Neural progenitor cell (in vitro differentiated cells): Measurements from ENCODE around the gene INPP1. TPM values are rescaled to one million over a fixed set of nuclear protein-coding genes. Genes with fewer than 3 reads are reported as not detected.

Experiments
- DNase-seq: peaks from one replicate; pipeline ENCODE4 v3.0.0-alpha.2; 2016; ENCODE audit warnings: low spot score
- H2AFZ ChIP-seq: fragments of 200-600 bp; sonication (generic); replicated peaks from 2 replicates; pipeline ENCODE4 v1.6.1; 2016; ENCODE audit warnings: antibody characterized with exemption
- H3F3A ChIP-seq: fragments of 200-600 bp; sonication (generic); 2 replicates; pipeline ENCODE4 v1.6.1; 2016; ENCODE audit warnings: antibody characterized with exemption, low read depth
- H3K27ac ChIP-seq: fragments of 200-600 bp; sonication (generic); 2 replicates; pipeline ENCODE4 v1.5.1; 2016; ENCODE audit warnings: mild to moderate bottlenecking
- H3K27me3 ChIP-seq: fragments of 200-600 bp; sonication (generic); 2 replicates; pipeline ENCODE4 v1.6.1; 2016; ENCODE audit warnings: mild to moderate bottlenecking, moderate library complexity
- H3K36me3 ChIP-seq: fragments of 200-600 bp; sonication (generic); 2 replicates; pipeline ENCODE4 v1.5.1; 2016
- H3K4me1 ChIP-seq: fragments of 200-600 bp; sonication (generic); 2 replicates; pipeline ENCODE4 v1.6.1; 2016; ENCODE audit warnings: mixed run types
- H3K4me2 ChIP-seq: fragments of 200-600 bp; sonication (generic); 2 replicates; pipeline ENCODE4 v1.6.1; 2016
- H3K4me3 ChIP-seq: fragments of 200-600 bp; sonication (generic); 2 replicates; pipeline ENCODE4 v1.5.1; 2016
- H3K79me2 ChIP-seq: fragments of 200-600 bp; sonication (generic); 2 replicates; pipeline ENCODE4 v1.6.1; 2016; ENCODE audit warnings: low read depth
- H3K9ac ChIP-seq: fragments of 200-600 bp; sonication (generic); 2 replicates; pipeline ENCODE4 v1.6.1; 2016
- H3K9me3 ChIP-seq: fragments of 200-600 bp; sonication (generic); 2 replicates; pipeline ENCODE4 v1.5.1; 2016; ENCODE audit warnings: low read depth
- H4K20me1 ChIP-seq: fragments of 200-600 bp; sonication (generic); 2 replicates; pipeline ENCODE4 v1.6.1; 2016; ENCODE audit warnings: low read depth
- H3K27ac Mint-ChIP-seq: 3 replicates; pipeline ENCODE4 v1.8.0; 2021; ENCODE audit warnings: mixed read lengths
- H3K27me3 Mint-ChIP-seq: 2 replicates; pipeline ENCODE4 v1.8.0; 2022; ENCODE audit warnings: low read depth, mild to moderate bottlenecking, inconsistent platforms, moderate library complexity, mixed read lengths; ENCODE audit not compliant: insufficient read depth
- H3K36me3 Mint-ChIP-seq: 3 replicates; pipeline ENCODE4 v1.8.0; 2021; ENCODE audit warnings: mixed read lengths
- H3K4me1 Mint-ChIP-seq: 3 replicates; pipeline ENCODE4 v1.8.0; 2021; ENCODE audit warnings: mixed read lengths
- H3K4me3 Mint-ChIP-seq: 3 replicates; pipeline ENCODE4 v1.8.0; 2021; ENCODE audit warnings: mild to moderate bottlenecking, moderate library complexity, mixed read lengths
- H3K9me3 Mint-ChIP-seq: 3 replicates; pipeline ENCODE4 v1.8.0; 2020; ENCODE audit warnings: mixed read lengths
- CTCF ChIP-seq: fragments of 200-600 bp; sonication (generic); IDR thresholded peaks from 2 replicates; pipeline ENCODE4 v1.5.1; 2017; ENCODE audit warnings: antibody characterized with exemption, mild to moderate bottlenecking
- EZH2 ChIP-seq: fragments of 200-600 bp; sonication (generic); IDR thresholded peaks from 2 replicates; pipeline ENCODE4 v1.6.1; 2017; ENCODE audit warnings: antibody characterized with exemption, mild to moderate bottlenecking, moderate library complexity
- EZH2phosphoT487 ChIP-seq: fragments of 200-600 bp; sonication (generic); IDR thresholded peaks from 2 replicates; pipeline ENCODE4 v1.6.1; 2017; ENCODE audit warnings: antibody characterized with exemption
- total RNA-seq: library from RNA; depleted of rRNA; stranded (reverse); fragments of >200 nt; gene quantifications from 2 replicates; pipeline ENCODE4 v1.2.3, GENCODE V29; 2015; ENCODE audit warnings: low replicate concordance

Gene INPP1
- total RNA-seq, 1 donor from 2014 or later = 1.6 TPM

- no peaks in the 10 kb centered on the region for H3K36me3 Mint-ChIP-seq
- no peaks in the 10 kb centered on the region for H3K4me1 ChIP-seq
- no peaks in the 10 kb centered on the region for H3F3A ChIP-seq
- H3K9me3 Mint-ChIP-seq = no peaks in the 10 kb centered on the region
- no peaks in the 10 kb centered on the region for H3K27me3 ChIP-seq
- no peaks in the 10 kb centered on the region for H3K79me2 ChIP-seq
- no peaks in the 10 kb centered on the region for H3K36me3 ChIP-seq
- H2AFZ ChIP-seq = no peak overlapping the region
- H3K27ac Mint-ChIP-seq = no peak overlapping the region
- no peaks in the 10 kb centered on the region for H4K20me1 ChIP-seq
- H3K4me1 Mint-ChIP-seq = no peaks in the 10 kb centered on the region
- H3K4me3 Mint-ChIP-seq = no peak overlapping the region
- TF ChIP-seq EZH2 (no peak), EZH2phosphoT487 (no peak), CTCF (no peak)
- no peaks in the 10 kb centered on the region for H3K9me3 ChIP-seq
- H3K27me3 Mint-ChIP-seq = peaks cover 5% of the 10 kb centered on the region
- H3K9ac ChIP-seq = no peak overlapping the region
- H3K4me2 ChIP-seq = no peak overlapping the region
- H3K4me3 ChIP-seq = no peak overlapping the region
- DNase-seq = no peak
- H3K27ac ChIP-seq = no peak overlapping the region
These were observed 72.7 kb downstream of the INPP1 start for GRCh38 chr2:190415794-190416775.

GRCh38 chr2:190417045-190417842 lies 73.9 kb downstream of the INPP1 start:
- H3K79me2 ChIP-seq = no peaks in the 10 kb centered on the region
- no peaks in the 10 kb centered on the region for H3F3A ChIP-seq
- H3K4me1 Mint-ChIP-seq = no peaks in the 10 kb centered on the region
- no peak overlapping the region for H3K27ac Mint-ChIP-seq
- no peak overlapping the region for H3K27ac ChIP-seq
- no peaks in the 10 kb centered on the region for H3K36me3 ChIP-seq
- no peak for DNase-seq
- no peaks in the 10 kb centered on the region for H4K20me1 ChIP-seq
- H3K36me3 Mint-ChIP-seq = no peaks in the 10 kb centered on the region
- H3K4me2 ChIP-seq = no peak overlapping the region
- no peak overlapping the region for H3K4me3 Mint-ChIP-seq
- no peaks in the 10 kb centered on the region for H3K9me3 Mint-ChIP-seq
- H3K27me3 Mint-ChIP-seq = peaks cover 3% of the 10 kb centered on the region
- H3K4me3 ChIP-seq = no peak overlapping the region
- H2AFZ ChIP-seq = no peak overlapping the region
- H3K9me3 ChIP-seq = no peaks in the 10 kb centered on the region
- no peak overlapping the region for H3K9ac ChIP-seq
- no peaks in the 10 kb centered on the region for H3K4me1 ChIP-seq
- TF ChIP-seq CTCF (no peak), EZH2 (no peak), EZH2phosphoT487 (no peak)
- H3K27me3 ChIP-seq = no peaks in the 10 kb centered on the region

- H2AFZ ChIP-seq = no peak overlapping the region
- H3K9me3 Mint-ChIP-seq = no peaks in the 10 kb centered on the region
- H3K27me3 ChIP-seq = no peaks in the 10 kb centered on the region
- no peaks in the 10 kb centered on the region for H3F3A ChIP-seq
- no peaks in the 10 kb centered on the region for H4K20me1 ChIP-seq
- H3K4me3 Mint-ChIP-seq = no peak overlapping the region
- no peak for DNase-seq
- H3K27me3 Mint-ChIP-seq = peaks cover 3% of the 10 kb centered on the region
- H3K27ac ChIP-seq = no peak overlapping the region
- H3K4me1 Mint-ChIP-seq = no peaks in the 10 kb centered on the region
- no peak overlapping the region for H3K4me3 ChIP-seq
- no peak overlapping the region for H3K9ac ChIP-seq
- TF ChIP-seq EZH2 (no peak), CTCF (no peak), EZH2phosphoT487 (no peak)
- H3K9me3 ChIP-seq = no peaks in the 10 kb centered on the region
- no peaks in the 10 kb centered on the region for H3K79me2 ChIP-seq
- no peak overlapping the region for H3K4me2 ChIP-seq
- no peaks in the 10 kb centered on the region for H3K4me1 ChIP-seq
- no peaks in the 10 kb centered on the region for H3K36me3 ChIP-seq
- no peaks in the 10 kb centered on the region for H3K36me3 Mint-ChIP-seq
- no peak overlapping the region for H3K27ac Mint-ChIP-seq
These were observed 75.3 kb downstream of the INPP1 start for GRCh38 chr2:190418727-190419126.
